K562 (cell line): ENCODE data around the gene PTP4A2. TPM values are rescaled to one million over a fixed set of nuclear protein-coding genes. Genes with fewer than 3 reads are reported as not detected.
A peak's percentile ranks its signal among the peaks of the same experiment; 100 is the strongest.

Experiments used
- EHMT2 ChIP-seq: fragments of 450-650 bp; IDR thresholded peaks from 2 replicates; pipeline ENCODE4 v1.6.1; 2018; ENCODE audit warnings: antibody characterized with exemption
- FOXK1 ChIP-seq: sonication (generic); formaldehyde crosslinking; IDR thresholded peaks from 2 replicates; pipeline ENCODE4 v1.8.0; 2022; ENCODE audit warnings: missing genetic modification reagents, mild to moderate bottlenecking, borderline replicate concordance
- HDAC1 ChIP-seq, 2 experiments: fragments of 450-650 bp; IDR thresholded peaks; 2 replicates each; pipeline ENCODE4 v1.6.1; 2016 to 2017; ENCODE audit warnings: inconsistent platforms in 1 of 2, mild to moderate bottlenecking in 1 of 2, moderate library complexity in 1 of 2
- HDGF ChIP-seq: fragments of 450-650 bp; IDR thresholded peaks from 2 replicates; pipeline ENCODE4 v1.6.1; 2016
- L3MBTL2 ChIP-seq: fragments of 450-650 bp; IDR thresholded peaks from 2 replicates; pipeline ENCODE4 v1.6.1; 2016; ENCODE audit warnings: mild to moderate bottlenecking, moderate library complexity
- LEF1 ChIP-seq: fragments of 450-650 bp; IDR thresholded peaks from 2 replicates; pipeline ENCODE4 v1.6.1; 2016; ENCODE audit warnings: mild to moderate bottlenecking
- MTA3 ChIP-seq: fragments of 450-650 bp; formaldehyde crosslinking; IDR thresholded peaks from 2 replicates; pipeline ENCODE4 v1.6.1; 2017; ENCODE audit warnings: mild to moderate bottlenecking, borderline replicate concordance
- SMAD2 ChIP-seq: fragments of 150-350 bp; IDR thresholded peaks from 2 replicates; pipeline ENCODE4 v1.6.1; 2014; ENCODE audit warnings: low read depth, mild to moderate bottlenecking, low read length
- SMAD4 ChIP-seq: fragments of 250-450 bp; sonication (Bioruptor Pico); conservative IDR thresholded peaks from 2 replicates; pipeline ENCODE4 v1.8.0; 2021; ENCODE audit warnings: inconsistent platforms, mild to moderate bottlenecking, moderate library complexity
- SMARCA4 ChIP-seq: fragments of 450-650 bp; IDR thresholded peaks from 2 replicates; pipeline ENCODE4 v1.6.1; 2016
- SMARCA5 ChIP-seq: fragments of 450-650 bp; IDR thresholded peaks from 2 replicates; pipeline ENCODE4 v1.6.1; 2016
- SOX6 ChIP-seq: fragments of 450-650 bp; IDR thresholded peaks from 2 replicates; pipeline ENCODE4 v1.6.1; 2014; ENCODE audit warnings: mild to moderate bottlenecking
- TBP ChIP-seq: optimal IDR thresholded peaks from 2 replicates; pipeline ENCODE3; 2011; ENCODE audit warnings: low read depth, low read length, improper control_type of control experiment
- polyA plus RNA-seq, 8 experiments: library from polyadenylated mRNA; depleted of rRNA in 4 of 8; stranded (reverse) in 5 of 8; unstranded in 3 of 8; fragments of >200 nt; fragmentation: Nextera tagmentation in 2 of 8; fragmentation: Illumina TruSeq in 1 of 8; extraction: Ambion mirVana in 2 of 8; extraction: Trizol in 1 of 8; gene quantifications; 2 replicates each; pipeline versions ENCODE4 v1.2.1 to v1.2.3, GENCODE V29; 2011 to 2014; ENCODE audit warnings: inconsistent platforms in 1 of 8, missing spikeins in 1 of 8
- total RNA-seq, 7 experiments: library from RNA; depleted of rRNA in 6 of 7; stranded (reverse); fragments of >200 nt in 6 of 7; fragmentation: Illumina TruSeq in 2 of 7; extraction: Trizol in 2 of 7; gene quantifications; 2 replicates each; pipeline versions ENCODE4 v1.2.1 to v1.2.3, GENCODE V29; 2011 to 2021; ENCODE audit warnings: low replicate concordance in 1 of 7
- TF ChIP-seq, protein P1 (sequence below): fragments of 450-650 bp; IDR thresholded peaks from 2 replicates; pipeline ENCODE4 v1.6.1; 2017; ENCODE audit warnings: antibody characterized with exemption, mild to moderate bottlenecking

The PTP4A2 gene
- total and polyA plus RNA-seq, 9 of the 15 experiments (the other 6 are each of a cell fraction or from before 2014, with no cell fraction given): 197 to 870 (median 480) TPM

GRCh38 chr1:31879981-31880608 lies 58.1 kb downstream of the PTP4A2 start (continued):
- TF ChIP-seq SMAD2 (no peak), SMARCA4 (peak; percentile 42; the same call in 1 of the 2 replicates), LEF1 (0 out of 2 replicates have a peak, but pooled peaks have one; percentile 26), HDAC1 (IDR thresholded peaks at IDR 0.05) (peak in 1 of 2 experiments; percentile 19; a peak in 1 of 4 replicates), HDGF (0 out of 2 replicates have a peak, but pooled peaks have one; percentile 48), SOX6 (0 out of 2 replicates have a peak, but pooled peaks have one; percentile 8), EHMT2 (peak; percentile 49; the same call in 1 of the 2 replicates), MTA3 (peak; percentile 55; the same call in 1 of the 2 replicates), TBP (no peak), L3MBTL2 (peak; percentile 40; the same call in 1 of the 2 replicates), SMARCA5 (peak; percentile 26; the same call in 1 of the 2 replicates), SMAD4 (CRISPR knock-in tag) (peak; percentile 47), FOXK1 (CRISPR knock-in tag) (no peak)
- TF ChIP-seq, protein P1, sequence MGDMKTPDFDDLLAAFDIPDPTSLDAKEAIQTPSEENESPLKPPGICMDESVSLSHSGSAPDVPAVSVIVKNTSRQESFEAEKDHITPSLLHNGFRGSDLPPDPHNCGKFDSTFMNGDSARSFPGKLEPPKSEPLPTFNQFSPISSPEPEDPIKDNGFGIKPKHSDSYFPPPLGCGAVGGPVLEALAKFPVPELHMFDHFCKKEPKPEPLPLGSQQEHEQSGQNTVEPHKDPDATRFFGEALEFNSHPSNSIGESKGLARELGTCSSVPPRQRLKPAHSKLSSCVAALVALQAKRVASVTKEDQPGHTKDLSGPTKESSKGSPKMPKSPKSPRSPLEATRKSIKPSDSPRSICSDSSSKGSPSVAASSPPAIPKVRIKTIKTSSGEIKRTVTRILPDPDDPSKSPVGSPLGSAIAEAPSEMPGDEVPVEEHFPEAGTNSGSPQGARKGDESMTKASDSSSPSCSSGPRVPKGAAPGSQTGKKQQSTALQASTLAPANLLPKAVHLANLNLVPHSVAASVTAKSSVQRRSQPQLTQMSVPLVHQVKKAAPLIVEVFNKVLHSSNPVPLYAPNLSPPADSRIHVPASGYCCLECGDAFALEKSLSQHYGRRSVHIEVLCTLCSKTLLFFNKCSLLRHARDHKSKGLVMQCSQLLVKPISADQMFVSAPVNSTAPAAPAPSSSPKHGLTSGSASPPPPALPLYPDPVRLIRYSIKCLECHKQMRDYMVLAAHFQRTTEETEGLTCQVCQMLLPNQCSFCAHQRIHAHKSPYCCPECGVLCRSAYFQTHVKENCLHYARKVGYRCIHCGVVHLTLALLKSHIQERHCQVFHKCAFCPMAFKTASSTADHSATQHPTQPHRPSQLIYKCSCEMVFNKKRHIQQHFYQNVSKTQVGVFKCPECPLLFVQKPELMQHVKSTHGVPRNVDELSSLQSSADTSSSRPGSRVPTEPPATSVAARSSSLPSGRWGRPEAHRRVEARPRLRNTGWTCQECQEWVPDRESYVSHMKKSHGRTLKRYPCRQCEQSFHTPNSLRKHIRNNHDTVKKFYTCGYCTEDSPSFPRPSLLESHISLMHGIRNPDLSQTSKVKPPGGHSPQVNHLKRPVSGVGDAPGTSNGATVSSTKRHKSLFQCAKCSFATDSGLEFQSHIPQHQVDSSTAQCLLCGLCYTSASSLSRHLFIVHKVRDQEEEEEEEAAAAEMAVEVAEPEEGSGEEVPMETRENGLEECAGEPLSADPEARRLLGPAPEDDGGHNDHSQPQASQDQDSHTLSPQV: peak; percentile 52; the same call in 1 of the 2 replicates
- TF ChIP-seq, all 486 proteins: peak for 20
